LNCaP clone FGC (cell line): Measurements from ENCODE around the gene ZNF593OS.

Experiments
- DNase-seq: peaks from one replicate; pipeline ENCODE4 v3.0.0-alpha.2; 2011; ENCODE audit warnings: low read depth
- H3K4me3 ChIP-seq: 2 replicates; pipeline ENCODE4 v1.5.1; 2011; ENCODE audit warnings: mild to moderate bottlenecking, low read depth, low read length, control low read depth
- CTCF ChIP-seq: IDR thresholded peaks from 2 replicates; pipeline ENCODE4 v1.5.1; 2012; ENCODE audit warnings: mild to moderate bottlenecking; ENCODE audit not compliant: control insufficient read depth, insufficient read depth; ENCODE audit errors: extremely low read depth

The ZNF593OS gene

GRCh38 chr1:26212726-26213125 lies 41.1 kb upstream of the ZNF593OS start:
- no peak for TF ChIP-seq CTCF
- H3K4me3 ChIP-seq, result no peak overlapping the region
- DNase-seq, result no peak

GRCh38 chr1:26210147-26210870 lies 38.7 kb upstream of the ZNF593OS start:
- H3K4me3 ChIP-seq, result no peak overlapping the region
- no peak for TF ChIP-seq CTCF
- no peak for DNase-seq

- no peak overlapping the region for H3K4me3 ChIP-seq
- TF ChIP-seq CTCF, result no peak
- no peak for DNase-seq
These were observed 32.1 kb upstream of the ZNF593OS start for GRCh38 chr1:26203642-26204318.

GRCh38 chr1:26200413-26200812 lies 28.8 kb upstream of the ZNF593OS start:
- H3K4me3 ChIP-seq, result no peak overlapping the region
- DNase-seq, result no peak
- TF ChIP-seq CTCF, result no peak

- DNase-seq, result no peak
- H3K4me3 ChIP-seq, result no peak overlapping the region
These were observed 26.2 kb upstream of the ZNF593OS start for GRCh38 chr1:26197813-26198212.

GRCh38 chr1:26197301-26197700 lies 25.7 kb upstream of the ZNF593OS start:
- DNase-seq, result no peak
- no peak for TF ChIP-seq CTCF
- H3K4me3 ChIP-seq, result no peak overlapping the region

More at GRCh38 chr1:26197813-26198212, 26.2 kb upstream of the ZNF593OS start:
- TF ChIP-seq CTCF, result no peak
